ENCODE measurements around the gene CREBBP. TPM values are rescaled to one million over a fixed set of nuclear protein-coding genes. Genes with fewer than 3 reads are reported as not detected.

Gene CREBBP
- polyA plus RNA-seq, 1 experiment = 9.8 TPM

- Histone ChIP-seq H3K27ac (ENCODE audit: low read depth, low read length) (no peak overlapping the region), H3K9me3 (ENCODE audit: control insufficient read depth, insufficient read depth, low read length) (no peaks in the 10 kb centered on the region), H3K27me3 (ENCODE audit: control insufficient read depth, insufficient read depth, low read length) (no peaks in the 10 kb centered on the region), H3K4me3 (ENCODE audit: low read depth, low read length) (no peak overlapping the region)
- ChIA-PET CTCF (no interaction called here), POLR2A (no interaction called here)
- DNase-seq (ENCODE audit: low read depth, low spot score) = no peak
- no peak for TF ChIP-seq CTCF (IDR thresholded peaks at IDR 0.05; ENCODE audit: low read depth, low read length)
These were observed 79.8 kb downstream of the CREBBP start for GRCh38 chr16:3800477-3801270.

DNA sequence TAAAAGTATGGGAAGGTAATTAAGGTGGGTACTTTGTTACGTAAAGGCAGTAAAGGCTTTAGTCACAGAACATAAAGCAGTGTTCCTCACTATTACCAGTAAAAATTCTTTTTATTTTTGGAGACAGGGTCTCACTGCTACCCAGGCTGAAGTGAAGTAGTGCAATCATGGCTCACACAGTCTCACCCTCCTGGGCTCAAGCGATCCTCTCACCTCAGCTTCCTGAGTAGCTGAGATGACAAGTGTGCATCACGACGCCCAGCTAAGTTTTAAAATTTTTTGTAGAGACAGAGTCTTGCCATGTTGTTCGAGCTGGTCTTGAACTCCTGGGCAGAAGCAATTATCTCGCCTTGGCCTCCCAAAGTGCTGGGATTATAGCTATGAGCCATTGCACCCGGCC is 80.5 kb downstream of the CREBBP start:
- no peak for DNase-seq (ENCODE audit: low read depth, low spot score)
- CTCF ChIA-PET = no interaction called here

DNA sequence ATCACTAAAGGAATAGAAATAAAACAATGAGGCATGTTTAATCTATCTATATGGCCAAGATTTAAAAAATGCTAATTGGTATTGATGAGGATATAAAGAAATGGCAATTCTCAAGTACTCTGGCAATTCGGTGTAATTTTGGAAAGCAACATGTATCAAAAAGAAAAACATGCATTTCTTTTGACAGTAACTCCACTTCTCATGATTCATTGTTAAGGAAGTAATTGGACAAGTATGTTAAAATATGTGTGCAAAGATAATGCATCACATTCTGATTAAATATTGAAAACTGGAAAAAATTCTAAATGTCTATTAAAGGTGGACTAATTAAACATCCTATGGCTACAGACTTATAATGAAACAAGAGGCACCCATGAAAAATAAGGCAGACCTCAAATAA is 81.2 kb downstream of the CREBBP start:
- Histone ChIP-seq H3K27ac (ENCODE audit: low read depth, low read length) (no peak overlapping the region), H3K4me3 (ENCODE audit: low read depth, low read length) (no peak overlapping the region), H3K9me3 (ENCODE audit: control insufficient read depth, insufficient read depth, low read length) (no peaks in the 10 kb centered on the region), H3K27me3 (ENCODE audit: control insufficient read depth, insufficient read depth, low read length) (no peaks in the 10 kb centered on the region)
- CTCF ChIA-PET = no interaction called here
- no peak for DNase-seq (ENCODE audit: low read depth, low spot score)
- POLR2A ChIA-PET = no interaction called here
- no peak for TF ChIP-seq CTCF (IDR thresholded peaks at IDR 0.05; ENCODE audit: low read depth, low read length)

More for the DNA sequence above, 80.5 kb downstream of the CREBBP start:
- no peaks in the 10 kb centered on the region for H3K27me3 ChIP-seq (ENCODE audit: control insufficient read depth, insufficient read depth, low read length)
- no peak overlapping the region for H3K27ac ChIP-seq (ENCODE audit: low read depth, low read length)
- POLR2A ChIA-PET = no interaction called here
- no peak for TF ChIP-seq CTCF (IDR thresholded peaks at IDR 0.05; ENCODE audit: low read depth, low read length)
- H3K9me3 ChIP-seq (ENCODE audit: control insufficient read depth, insufficient read depth, low read length) = no peaks in the 10 kb centered on the region
- no peak overlapping the region for H3K4me3 ChIP-seq (ENCODE audit: low read depth, low read length)

- H3K27ac ChIP-seq (ENCODE audit: low read depth, low read length) = no peak overlapping the region
- CTCF ChIA-PET = no interaction called here
- no peaks in the 10 kb centered on the region for H3K9me3 ChIP-seq (ENCODE audit: control insufficient read depth, insufficient read depth, low read length)
- DNase-seq (ENCODE audit: low read depth, low spot score) = no peak
- POLR2A ChIA-PET = no interaction called here
- no peaks in the 10 kb centered on the region for H3K27me3 ChIP-seq (ENCODE audit: control insufficient read depth, insufficient read depth, low read length)
- no peak for TF ChIP-seq CTCF (IDR thresholded peaks at IDR 0.05; ENCODE audit: low read depth, low read length)
- no peak overlapping the region for H3K4me3 ChIP-seq (ENCODE audit: low read depth, low read length)
These were observed 81.7 kb downstream of the CREBBP start for GRCh38 chr16:3798838-3799237.

DNA sequence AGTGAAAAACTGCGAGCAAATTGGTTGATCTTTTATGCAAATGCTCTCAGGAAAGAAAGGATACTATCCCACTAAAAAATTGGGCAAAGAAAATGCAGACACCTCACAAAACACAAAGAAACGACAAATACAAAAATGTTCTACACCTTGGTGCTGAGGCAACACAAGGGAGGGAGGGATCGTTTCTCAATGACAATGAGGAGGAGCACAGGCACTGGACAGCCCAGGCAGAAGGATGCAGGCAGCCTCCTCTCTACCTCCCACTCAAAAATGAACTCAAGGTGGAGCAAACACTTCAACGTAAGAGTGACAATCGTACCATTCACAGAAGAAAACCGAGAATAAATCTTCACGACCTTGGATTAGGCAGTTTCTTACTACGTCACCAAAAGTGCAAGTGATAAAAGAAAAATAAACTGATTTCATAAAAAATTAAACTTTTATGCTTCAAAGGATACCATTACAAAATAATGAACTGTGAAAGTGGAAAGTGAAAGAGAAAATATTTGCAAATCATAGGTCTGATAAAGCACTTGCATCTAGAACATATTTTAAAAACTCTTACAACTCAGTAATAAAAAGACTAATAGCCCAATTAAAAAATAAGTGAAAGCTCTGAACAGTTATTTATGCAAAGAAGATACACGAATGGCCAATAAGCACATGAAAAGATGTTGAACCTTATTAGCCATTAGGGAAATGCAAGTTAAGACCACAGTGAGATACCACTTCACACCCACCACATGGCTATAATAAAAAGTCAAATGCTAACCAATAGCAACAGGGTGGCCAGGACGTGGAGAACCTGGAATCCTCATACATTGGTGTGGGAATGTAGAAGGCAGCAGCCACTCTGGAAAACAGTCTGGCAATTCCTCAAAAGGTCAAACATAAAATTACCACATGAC is 82.4 kb downstream of the CREBBP start:
- no peak for DNase-seq (ENCODE audit: low read depth, low spot score)
- POLR2A ChIA-PET = no interaction called here
- no peak overlapping the region for H3K27ac ChIP-seq (ENCODE audit: low read depth, low read length)
- no peaks in the 10 kb centered on the region for H3K27me3 ChIP-seq (ENCODE audit: control insufficient read depth, insufficient read depth, low read length)
- H3K9me3 ChIP-seq (ENCODE audit: control insufficient read depth, insufficient read depth, low read length) = no peaks in the 10 kb centered on the region
- CTCF ChIA-PET = no interaction called here
- H3K4me3 ChIP-seq (ENCODE audit: low read depth, low read length) = no peak overlapping the region
- no peak for TF ChIP-seq CTCF (IDR thresholded peaks at IDR 0.05; ENCODE audit: low read depth, low read length)
